NCI-H2227 treated with DMSO at 0.1 percent for 48 hours (cell line): ENCODE measurements around the gene KIF26A.

Source experiments
- DNase-seq: peaks from one replicate; lab custom pipeline; 2025; lab: John Stamatoyannopoulos, UW

KIF26A gene

GRCh38 chr14:104101086-104101621 lies 37.2 kb upstream of the KIF26A start:
- no peak for DNase-seq

DNA sequence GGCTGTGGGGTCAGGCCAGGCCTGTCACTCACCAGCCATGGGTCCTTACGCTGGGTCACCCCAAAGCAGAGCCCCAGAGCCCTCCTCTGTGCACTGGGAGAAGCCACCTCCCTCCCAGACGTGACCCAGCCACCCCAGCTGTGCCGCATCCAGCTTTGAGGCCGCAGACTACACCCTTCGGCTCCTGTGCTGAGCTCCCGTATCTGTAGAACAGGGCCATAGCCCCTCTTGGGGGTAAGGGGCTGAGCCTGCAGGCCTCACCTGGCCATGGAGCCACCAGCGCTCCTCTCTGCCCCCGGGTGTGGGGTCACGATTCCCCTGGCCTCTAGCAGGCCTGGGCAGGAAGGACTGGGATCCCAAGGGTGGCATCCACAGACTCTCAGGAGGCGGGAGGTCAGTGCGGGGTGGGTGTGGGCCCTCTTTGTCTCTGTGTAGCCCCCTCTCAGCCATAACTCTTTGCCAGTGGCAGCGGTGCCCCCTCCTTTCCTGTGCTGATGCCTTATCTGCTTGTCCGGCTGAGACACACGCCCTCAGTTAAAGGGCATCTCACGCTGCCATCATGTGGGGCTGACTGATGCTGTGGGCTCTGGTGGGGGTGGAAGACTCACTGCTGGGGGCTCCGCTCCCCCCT lies 36.6 kb upstream of the KIF26A start:
- DNase-seq, result no peak

DNA sequence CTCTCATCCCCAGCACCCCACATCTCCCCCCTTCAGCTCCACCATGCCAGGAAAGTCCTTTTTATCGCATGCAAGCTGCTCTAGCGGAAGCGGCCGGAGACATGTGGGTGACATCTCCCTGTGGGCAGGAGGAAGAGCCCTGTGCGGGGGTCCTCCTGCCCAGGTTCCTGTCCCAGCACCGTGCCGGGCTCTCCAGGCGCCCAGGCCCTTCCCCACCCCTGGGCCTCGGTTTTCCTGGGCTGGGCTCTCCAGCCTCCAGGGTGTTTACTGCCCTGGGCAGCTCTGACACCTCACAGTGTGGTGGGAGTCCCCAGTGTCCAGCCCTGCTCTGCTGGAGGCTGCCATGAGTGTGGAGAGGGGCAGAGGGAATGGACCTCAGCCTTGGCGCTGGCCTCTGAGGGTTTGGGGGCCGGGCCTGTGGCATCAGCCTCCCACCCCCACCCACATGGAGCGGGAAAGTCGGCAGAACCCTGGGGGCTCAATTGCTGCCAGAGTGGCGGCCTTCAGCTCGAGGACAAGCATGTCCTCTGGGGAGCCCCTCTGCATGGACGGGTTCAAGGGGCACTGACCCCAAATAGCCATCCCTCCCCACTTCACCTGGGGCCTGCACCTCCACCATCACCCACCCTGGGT lies 36.0 kb upstream of the KIF26A start:
- DNase-seq, result no peak

GRCh38 chr14:104103061-104103445 lies 35.3 kb upstream of the KIF26A start:
- no peak for DNase-seq

DNA sequence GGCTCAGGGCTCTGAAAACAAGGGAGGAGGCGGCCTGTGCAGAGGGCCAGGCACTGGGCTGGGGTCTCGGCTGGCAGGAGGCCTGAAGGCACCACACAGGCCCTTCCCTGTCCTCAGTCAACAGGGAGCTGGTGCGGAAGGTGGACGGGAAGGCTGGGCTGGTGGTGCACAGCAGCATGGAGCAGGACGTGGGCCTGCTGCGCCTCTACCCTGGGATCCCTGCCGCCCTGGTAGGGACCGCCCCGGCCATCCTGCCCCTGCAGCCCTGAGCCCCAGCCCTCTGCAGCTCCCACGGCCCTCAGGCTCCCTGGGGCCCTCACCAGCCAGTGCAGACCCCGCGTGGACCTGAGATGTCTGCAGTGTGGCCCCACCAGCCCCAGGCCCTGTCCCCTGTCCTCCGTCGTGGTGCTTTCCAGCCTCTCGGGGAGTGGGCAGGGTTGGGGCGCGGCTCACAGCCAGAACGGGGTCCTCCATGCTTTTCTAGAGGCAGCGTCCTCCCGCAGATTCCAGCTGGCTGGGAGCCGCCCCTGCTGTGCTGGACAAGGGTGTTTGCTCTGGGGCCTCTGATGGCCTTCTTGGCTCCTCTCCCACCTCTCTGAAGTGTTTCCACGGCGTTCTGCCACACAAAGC lies 34.8 kb upstream of the KIF26A start:
- DNase-seq, result no peak

GRCh38 chr14:104104076-104104901 lies 34.1 kb upstream of the KIF26A start:
- DNase-seq, result no peak

GRCh38 chr14:104105071-104105821 lies 33.1 kb upstream of the KIF26A start:
- no peak for DNase-seq

DNA sequence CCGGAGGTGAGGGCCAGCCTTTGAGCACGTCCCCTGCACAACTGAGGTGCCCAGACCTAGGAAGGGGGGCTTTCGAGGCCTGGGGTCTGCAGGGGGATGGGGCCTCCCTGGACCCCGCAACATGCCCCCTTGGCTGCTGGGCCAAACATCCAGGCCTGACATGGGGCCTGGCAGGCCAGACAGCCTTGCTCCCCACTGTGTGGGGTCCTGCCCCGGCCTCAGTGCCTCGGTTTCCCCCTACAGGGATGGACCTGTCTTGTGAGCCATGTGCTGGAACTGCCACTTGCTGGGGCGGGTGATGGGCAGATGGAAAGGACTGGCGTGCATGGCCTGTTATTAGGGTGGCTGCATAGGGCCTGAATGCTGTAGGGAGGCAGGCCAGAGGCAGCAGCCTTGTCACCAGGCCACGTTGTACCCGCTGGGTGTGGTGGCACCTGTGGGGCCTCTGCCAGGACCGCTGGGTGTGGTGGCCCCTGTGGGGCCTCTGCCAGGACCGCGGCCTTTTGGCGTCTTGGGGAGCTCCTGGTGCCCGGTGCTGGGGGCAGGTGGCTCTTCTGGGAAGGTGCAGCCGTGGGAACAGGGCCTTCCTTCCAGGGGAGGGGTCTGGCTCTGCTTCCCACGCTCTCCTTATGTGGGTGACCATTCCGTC lies 32.4 kb upstream of the KIF26A start:
- DNase-seq, result no peak

DNA sequence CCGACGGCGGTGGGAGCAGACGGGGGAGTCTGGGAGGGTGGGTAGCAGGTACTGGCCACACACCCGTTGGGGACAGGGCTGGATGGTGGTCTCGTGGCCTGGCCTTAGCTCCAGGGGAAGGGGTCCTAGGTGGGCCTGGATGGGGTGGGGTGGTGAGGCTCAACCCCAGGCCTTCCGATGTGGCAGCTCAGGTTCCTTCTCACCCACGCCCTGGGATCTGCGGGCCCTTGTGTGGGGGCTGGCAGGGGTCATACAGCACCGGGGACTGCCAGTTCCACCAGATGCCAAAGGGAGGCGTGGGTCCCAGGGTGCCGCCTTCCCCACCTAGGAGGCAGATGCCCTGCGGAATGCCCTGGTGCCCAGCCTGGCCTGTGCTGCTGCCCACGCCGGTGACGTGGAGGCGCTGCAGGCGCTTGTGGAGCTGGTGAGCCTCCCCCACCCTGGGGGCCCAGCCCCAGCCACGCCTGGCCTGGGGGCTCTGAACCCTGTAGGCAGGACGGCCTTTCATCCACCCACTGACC lies 31.9 kb upstream of the KIF26A start:
- no peak for DNase-seq

GRCh38 chr14:104107101-104107581 lies 31.2 kb upstream of the KIF26A start:
- no peak for DNase-seq

DNA sequence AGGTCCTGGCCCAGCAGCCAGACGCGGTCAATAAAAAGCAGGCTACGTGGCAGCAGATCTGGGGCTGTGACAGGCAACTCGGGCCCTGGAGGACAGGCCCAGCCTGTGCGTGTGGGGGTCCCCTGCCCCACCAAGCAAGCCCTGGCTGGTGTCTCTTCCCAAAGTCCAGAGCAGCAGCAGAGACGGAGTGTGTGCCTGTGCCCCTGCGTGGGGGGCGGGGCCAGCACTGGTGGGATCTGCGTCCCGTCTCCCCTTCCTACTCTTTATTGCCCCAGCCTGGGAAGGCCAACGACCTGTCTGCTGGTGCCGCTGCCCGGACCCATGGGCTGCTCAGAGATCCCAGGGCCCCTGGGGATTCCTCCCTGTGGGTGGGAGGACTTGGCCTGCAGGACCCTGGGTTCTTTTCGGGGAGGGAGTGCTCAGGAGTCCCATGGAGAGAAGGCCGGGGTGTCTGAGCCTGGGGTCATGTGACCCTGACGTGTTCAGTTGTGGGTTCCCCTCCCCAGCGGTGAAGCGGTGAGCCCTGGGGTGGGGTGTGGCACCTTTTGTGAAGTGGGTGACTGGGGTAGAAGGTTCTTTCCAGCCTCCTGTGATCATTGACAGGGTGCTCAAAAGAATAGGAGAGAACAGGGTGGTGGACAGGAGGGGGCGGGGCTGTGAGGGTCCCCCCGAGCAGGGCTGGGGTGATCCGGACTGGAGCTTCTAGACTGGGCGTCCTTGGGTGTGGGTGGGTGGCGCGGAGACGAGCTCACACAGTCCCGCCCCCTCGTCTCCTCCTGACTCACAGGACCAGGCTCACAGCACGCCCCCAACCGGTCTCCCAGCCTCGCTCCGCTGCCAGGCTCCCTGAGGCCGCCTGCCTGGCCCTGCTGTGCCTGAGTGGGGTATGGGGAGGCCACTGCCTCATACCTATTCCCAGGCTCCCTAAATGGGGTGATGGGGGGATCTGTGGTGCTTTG lies 30.5 kb upstream of the KIF26A start:
- no peak for DNase-seq

DNA sequence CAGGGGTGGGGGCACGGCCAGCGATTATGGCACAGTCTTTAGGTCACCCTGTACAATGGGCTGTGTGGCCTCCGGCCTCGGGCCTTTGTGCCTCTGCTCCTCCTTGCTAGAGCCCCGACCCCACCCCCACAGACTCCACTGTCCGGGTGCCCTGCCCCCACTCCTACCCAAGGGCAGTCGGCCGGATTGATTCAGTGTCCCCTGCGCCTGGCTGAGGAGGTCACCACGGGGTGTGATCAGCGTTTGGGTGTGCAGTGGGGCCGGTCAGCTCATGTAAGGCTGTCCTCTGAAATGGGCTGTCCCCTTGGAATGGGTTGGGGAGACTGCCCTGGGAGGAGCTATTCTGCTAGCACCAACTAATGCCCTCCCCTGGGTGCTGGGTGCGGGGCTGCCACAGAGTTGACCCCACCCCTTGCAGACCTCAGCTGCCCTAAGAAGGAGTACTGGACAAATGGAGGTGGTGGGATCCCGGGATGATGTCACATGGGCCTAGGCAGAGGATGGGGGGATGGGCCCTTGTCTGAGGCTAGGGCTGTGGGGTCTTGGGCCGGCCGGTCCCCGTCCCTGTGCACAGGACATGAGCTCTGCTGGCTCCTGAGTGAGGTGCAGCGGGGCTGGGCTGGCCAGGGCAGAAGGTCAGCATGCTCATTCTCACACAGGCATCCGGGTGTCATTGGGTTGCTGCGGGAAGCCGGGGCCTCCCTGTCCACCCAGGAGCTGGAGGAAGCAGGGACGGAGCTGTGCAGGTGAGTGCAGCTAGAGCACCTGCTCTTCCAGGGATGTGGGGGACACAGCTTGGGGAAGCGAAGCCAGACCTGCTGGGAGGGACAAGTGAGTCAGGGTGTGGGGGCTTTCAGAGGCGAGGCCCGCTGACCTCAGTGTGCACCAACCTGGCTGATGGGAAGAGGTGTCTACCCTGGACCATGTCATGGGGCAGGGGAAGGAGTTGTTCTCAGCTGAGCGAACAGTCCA lies 29.5 kb upstream of the KIF26A start:
- no peak for DNase-seq

GRCh38 chr14:104109731-104110361 lies 28.5 kb upstream of the KIF26A start:
- DNase-seq, result no peak

- no peak for DNase-seq
Measured at GRCh38 chr14:104110491-104111209, 27.7 kb upstream of the KIF26A start.

- no peak for DNase-seq
Measured at GRCh38 chr14:104111301-104112112, 26.9 kb upstream of the KIF26A start.

DNA sequence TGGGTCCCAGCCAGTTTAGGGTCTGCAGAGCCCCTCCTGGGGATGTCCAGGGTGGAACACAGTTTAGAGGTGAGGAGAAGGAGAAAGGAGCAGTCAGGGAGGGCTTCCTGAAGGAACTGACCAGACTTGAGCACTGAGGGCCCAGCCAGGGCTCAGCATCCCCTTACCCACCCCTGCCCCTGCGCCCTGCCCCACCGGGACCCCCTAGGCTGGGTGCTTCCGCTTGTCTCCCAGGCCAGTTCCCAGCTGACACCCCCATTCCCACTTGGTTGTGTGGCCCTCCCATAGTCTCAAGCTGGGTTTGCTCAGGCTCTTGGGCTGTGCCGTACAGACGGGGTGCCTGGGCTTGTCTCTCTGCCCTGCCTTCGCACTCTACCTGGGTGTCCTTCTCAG lies 26.3 kb upstream of the KIF26A start:
- DNase-seq, result no peak
